ENCODE results near the gene CDC45.
"Not testable (repeated sequence)": the region's sequence is repeated elsewhere in the genome, so short reads cannot be mapped to it uniquely, and the experiment has no call there.

CDC45 gene

DNA sequence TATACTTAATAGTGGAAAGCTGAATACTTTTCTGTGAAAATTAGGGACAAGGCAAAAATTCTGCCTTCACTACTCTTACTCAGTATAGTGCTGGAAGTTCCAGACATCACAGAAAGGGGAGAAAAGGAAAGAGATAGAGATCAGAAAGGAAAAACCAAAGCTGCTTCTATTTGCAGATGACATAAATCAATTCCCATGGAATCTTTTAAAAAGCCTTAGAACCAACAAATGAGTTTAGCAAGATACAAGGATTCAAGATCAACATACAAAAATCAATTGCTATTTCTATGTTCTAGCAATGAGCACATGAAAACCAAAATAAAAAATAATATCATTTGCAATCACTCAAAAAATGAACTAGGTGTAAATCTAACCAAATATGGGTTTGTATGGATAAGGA, 60.7 kb downstream of the CDC45 start:
- ATAC-seq (ENCODE audit: low read depth) (no peak), DNase-seq (ENCODE audit: low spot score in 2 of 2) (no peak)
- Mint-ChIP-seq H3K4me3 (no peak overlapping the region), H3K9me3 (no peaks in the 10 kb centered on the region), H3K4me1 (no peaks in the 10 kb centered on the region), H3K27me3 (peaks cover 13% of the 10 kb centered on the region), H3K36me3 (no peaks in the 10 kb centered on the region), H3K27ac (no peak overlapping the region)

DNA sequence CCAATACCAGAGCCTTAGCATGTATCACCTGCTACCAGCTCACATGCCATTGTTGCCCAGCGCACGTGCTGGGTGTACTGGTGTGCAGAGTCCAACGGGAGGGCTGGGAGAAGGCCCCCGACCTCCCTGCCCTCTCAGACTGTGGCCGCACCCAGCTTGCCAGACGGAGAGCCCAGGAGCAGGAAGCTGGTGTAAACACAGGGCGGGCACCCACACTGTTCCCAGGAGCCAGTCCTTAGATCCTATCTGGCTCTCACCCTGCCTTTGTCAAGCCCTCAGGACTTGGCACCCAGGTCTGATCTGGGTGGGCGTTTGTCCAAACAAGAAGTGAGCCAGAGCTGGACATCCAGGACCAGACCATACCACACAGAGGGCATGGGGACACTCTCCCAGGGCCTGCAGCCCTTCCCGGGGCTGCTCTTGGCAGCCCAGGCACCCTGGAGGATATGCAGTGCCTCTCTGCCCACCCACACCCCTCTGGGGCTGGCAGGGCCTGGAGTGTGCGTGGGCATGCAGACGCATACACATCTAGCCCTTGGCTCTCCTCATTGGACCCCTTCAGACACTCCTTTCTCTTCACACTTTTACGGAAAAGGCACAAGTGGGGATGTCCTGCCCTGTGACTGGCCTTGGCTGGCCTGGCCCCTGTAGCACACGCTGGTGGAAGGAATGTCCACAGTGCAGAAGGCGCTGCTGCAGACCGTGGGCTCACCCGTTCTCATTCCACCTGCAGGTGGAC, 64.4 kb downstream of the CDC45 start:
- no peak for DNase-seq (ENCODE audit: low spot score in 2 of 2)
- H3K27ac Mint-ChIP-seq = no peak overlapping the region
- no peaks in the 10 kb centered on the region for H3K4me1 Mint-ChIP-seq
- no peaks in the 10 kb centered on the region for H3K9me3 Mint-ChIP-seq
- no peaks in the 10 kb centered on the region for H3K36me3 Mint-ChIP-seq
- ATAC-seq (ENCODE audit: low read depth) = no peak
- peaks cover 12% of the 10 kb centered on the region for H3K27me3 Mint-ChIP-seq
- no peak overlapping the region for H3K4me3 Mint-ChIP-seq

DNA sequence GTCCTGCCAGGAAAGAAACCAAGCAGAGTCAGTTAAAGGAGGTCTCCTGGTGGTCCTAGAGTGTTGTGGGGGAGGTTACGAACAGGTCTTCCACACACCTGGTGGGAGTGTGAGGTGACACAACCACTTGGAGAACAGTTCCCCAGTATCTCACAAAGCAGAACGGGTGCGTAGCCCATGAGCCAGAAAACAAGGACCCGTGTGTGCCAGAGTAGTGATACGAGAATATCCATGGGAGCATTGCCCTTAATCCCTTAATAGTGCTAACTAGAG, 66.2 kb downstream of the CDC45 start:
- Mint-ChIP-seq H3K9me3 (no peaks in the 10 kb centered on the region), H3K27me3 (peaks cover 12% of the 10 kb centered on the region), H3K36me3 (no peaks in the 10 kb centered on the region), H3K4me1 (no peaks in the 10 kb centered on the region), H3K27ac (no peak overlapping the region), H3K4me3 (no peak overlapping the region)
- no peak for DNase-seq (ENCODE audit: low spot score in 2 of 2)
- no peak for ATAC-seq (ENCODE audit: low read depth)

DNA sequence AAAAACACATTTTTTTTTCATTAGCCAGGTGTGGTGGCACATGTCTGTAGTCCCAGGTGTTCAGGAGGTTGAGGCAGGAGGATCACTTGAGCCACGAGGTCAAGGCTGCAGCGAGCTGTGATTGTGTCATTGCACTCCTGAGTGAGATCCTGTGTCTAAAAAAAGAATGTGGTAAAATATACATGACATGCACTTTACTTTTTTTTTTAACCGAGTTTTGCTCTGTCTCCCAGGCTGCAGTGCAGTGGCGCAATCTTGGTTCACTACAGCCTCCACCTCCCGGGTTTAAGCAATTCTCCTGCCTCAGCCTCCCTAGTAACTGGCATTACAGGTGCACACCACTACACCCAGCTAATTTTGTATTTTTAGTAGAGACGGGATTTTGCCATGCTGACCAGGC, 67.0 kb downstream of the CDC45 start:
- no peak for DNase-seq (ENCODE audit: low spot score in 2 of 2)
- Mint-ChIP-seq H3K4me3 (no peak overlapping the region), H3K9me3 (no peaks in the 10 kb centered on the region), H3K27ac (no peak overlapping the region), H3K4me1 (no peaks in the 10 kb centered on the region), H3K36me3 (no peaks in the 10 kb centered on the region), H3K27me3 (peaks cover 8% of the 10 kb centered on the region)
- no peak for ATAC-seq (ENCODE audit: low read depth)

DNA sequence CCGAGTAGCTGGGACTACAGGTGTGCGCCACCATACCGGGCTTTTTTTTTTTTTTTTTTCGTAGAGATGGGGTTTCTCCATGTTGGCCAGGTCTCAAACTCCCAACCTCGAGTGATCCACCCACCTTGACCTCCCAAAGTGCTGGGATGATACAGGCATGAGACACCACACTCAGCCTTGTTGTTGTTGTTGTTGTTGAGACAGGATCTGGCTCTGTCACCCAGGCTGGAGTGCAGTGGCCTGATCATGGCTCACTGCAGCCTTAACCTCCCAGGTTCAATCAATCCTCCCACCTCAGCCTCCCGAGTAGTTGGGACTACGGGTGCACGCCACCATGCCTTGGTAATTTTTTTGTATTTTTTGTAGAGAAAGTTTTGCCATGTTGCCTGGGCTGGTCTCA, 67.9 kb downstream of the CDC45 start:
- Mint-ChIP-seq H3K4me3 (no peak overlapping the region), H3K36me3 (no peaks in the 10 kb centered on the region), H3K27me3 (peaks cover 8% of the 10 kb centered on the region), H3K4me1 (no peaks in the 10 kb centered on the region), H3K27ac (no peak overlapping the region), H3K9me3 (no peaks in the 10 kb centered on the region)
- no peak for DNase-seq (ENCODE audit: low spot score in 2 of 2)
- ATAC-seq (ENCODE audit: low read depth) = no peak

DNA sequence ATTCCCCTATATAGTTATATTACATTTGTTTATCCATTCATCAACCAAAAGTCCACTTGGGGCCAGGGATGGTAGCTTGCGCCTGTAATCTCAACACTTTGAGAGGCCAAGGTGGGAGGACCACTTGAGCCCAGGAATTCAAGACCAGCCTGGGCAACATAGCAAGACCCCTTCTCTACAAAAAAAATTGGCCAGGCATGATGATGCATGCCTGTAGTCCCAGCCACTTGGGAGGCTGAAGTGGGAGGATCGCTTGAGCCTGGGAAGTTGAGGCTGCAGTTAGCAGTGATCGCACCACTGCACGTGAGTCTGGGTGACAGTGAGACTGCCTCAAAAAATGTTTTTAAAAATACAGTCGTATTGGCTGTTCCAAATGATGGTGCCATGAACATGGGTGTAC, 68.7 kb downstream of the CDC45 start:
- not testable (repeated sequence) for H3K9me3 Mint-ChIP-seq; H3K4me1 Mint-ChIP-seq; H3K4me3 Mint-ChIP-seq; DNase-seq (ENCODE audit: low spot score in 2 of 2); H3K27ac Mint-ChIP-seq; H3K36me3 Mint-ChIP-seq; H3K27me3 Mint-ChIP-seq; ATAC-seq (ENCODE audit: low read depth)

DNA sequence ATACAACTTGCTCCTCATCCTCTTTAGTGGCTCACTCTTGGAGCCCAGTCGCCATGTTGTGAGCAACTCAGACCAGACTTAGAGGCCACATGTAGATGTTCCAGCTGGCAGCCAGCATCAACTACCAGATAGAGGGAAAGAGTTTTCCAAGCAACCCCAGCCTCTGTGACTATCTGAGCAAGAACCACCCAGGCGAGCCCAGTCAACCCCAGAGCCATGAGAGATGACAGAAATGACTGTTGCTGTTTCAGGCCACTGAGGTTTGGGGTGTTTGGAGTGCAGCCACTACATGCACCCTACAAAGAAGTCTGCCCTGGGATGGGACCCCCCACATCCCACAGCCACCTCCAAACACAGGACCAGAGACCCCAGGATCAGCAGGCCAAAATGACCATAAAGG, 69.2 kb downstream of the CDC45 start:
- no peaks in the 10 kb centered on the region for H3K4me1 Mint-ChIP-seq
- H3K9me3 Mint-ChIP-seq = no peaks in the 10 kb centered on the region
- H3K4me3 Mint-ChIP-seq = no peak overlapping the region
- DNase-seq (ENCODE audit: low spot score in 2 of 2) = no peak
- H3K27ac Mint-ChIP-seq = no peak overlapping the region
- no peak for ATAC-seq (ENCODE audit: low read depth)
- H3K27me3 Mint-ChIP-seq = peaks cover 5% of the 10 kb centered on the region
- H3K36me3 Mint-ChIP-seq = no peaks in the 10 kb centered on the region

DNA sequence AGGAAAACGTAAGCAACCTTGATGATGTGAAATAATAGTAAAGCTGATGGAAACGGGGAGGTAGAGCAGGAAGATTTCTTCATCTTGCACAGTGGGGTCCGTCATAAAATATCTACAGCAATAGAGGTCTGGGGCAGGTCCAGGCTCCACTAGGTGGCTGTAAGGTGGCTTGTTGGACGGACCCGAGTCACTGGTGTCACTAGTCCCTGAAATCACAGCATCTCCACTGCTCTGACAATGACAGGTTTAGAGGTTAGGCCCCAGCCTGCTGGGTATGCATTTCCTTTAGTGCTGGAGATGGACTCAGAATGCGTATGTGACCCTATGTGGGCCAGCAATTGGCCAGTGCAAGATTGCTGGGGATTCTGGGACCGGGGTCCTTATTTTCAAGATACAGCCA, 69.7 kb downstream of the CDC45 start:
- DNase-seq (ENCODE audit: low spot score in 2 of 2) (no peak), ATAC-seq (ENCODE audit: low read depth) (no peak)
- Mint-ChIP-seq H3K9me3 (no peaks in the 10 kb centered on the region), H3K4me1 (no peaks in the 10 kb centered on the region), H3K27ac (no peak overlapping the region), H3K36me3 (no peaks in the 10 kb centered on the region), H3K4me3 (no peak overlapping the region), H3K27me3 (peaks cover 6% of the 10 kb centered on the region)

DNA sequence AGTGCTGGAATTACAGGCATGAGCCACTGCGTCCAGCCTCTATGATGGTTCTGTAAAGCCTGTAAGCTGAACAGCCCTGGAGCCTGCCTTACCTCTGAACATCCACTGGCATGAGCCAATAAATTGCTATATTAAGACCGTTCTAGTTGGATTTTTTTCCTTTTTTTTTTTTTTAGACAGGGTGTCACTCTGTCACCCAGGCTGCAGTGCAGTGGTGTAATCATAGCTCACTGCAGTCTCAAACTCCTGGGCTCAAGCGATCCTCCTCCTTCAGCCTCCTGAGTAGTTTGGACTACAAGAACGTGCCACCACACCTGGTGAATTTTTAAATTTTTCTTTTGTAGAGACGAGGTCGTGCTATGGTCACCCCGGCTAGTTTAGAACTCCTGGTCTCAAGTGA, 70.7 kb downstream of the CDC45 start:
- ATAC-seq (ENCODE audit: low read depth) = no peak
- Mint-ChIP-seq H3K9me3 (no peaks in the 10 kb centered on the region), H3K27me3 (peaks cover 6% of the 10 kb centered on the region), H3K27ac (no peak overlapping the region), H3K4me1 (no peaks in the 10 kb centered on the region), H3K4me3 (no peak overlapping the region), H3K36me3 (no peaks in the 10 kb centered on the region)
- no peak for DNase-seq (ENCODE audit: low spot score in 2 of 2)

DNA sequence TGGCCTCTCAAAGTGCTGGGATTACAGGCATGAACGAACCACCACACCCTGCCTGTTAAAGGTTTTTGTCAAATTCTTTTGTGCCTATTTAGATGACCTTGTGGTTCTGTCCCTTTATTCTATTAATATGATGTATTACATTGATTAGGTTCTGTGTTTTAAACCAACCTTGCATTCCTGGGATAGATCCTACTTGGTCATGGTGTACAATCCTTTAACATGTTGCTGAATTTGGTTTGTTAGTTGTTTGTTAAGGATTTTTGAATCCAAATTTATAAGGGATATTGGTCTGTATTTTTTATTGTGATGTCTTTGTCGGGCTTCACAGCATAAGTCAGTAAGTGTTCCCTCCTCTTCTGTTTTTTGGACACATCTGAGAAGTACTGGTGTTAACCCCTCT, 73.5 kb downstream of the CDC45 start:
- no peak for ATAC-seq (ENCODE audit: low read depth)
- no peak for DNase-seq (ENCODE audit: low spot score in 2 of 2)
- H3K9me3 Mint-ChIP-seq = no peaks in the 10 kb centered on the region
- no peaks in the 10 kb centered on the region for H3K36me3 Mint-ChIP-seq
- no peaks in the 10 kb centered on the region for H3K4me1 Mint-ChIP-seq
- H3K4me3 Mint-ChIP-seq = no peak overlapping the region
- H3K27ac Mint-ChIP-seq = no peak overlapping the region
- peaks cover 11% of the 10 kb centered on the region for H3K27me3 Mint-ChIP-seq

DNA sequence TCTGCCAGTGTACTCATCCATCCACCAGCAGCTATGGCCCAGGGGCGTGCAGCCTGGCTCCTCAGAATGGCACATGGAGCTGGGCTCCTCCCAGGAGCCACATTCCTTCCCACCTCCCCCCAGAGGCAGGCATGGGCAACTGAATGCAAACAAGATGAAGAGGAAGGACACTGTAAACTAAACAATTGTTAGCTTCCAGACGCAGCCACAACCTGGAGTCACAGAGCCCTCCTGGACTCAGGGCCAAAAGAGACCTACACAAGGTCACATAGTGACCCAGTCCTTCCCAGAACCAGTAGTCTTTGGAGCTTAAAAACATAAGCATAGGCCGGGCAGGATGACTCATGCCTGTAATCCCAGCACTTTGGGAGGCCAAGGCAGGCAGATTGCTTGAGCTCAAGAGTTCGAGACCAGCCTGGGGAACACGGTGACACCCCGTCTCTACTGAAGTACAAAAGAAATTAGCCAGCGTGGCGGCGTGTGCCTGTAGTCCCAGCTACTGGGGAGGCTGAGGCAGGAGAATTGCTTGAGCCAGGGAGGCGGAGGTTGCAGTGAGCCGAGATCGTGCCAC, 75.2 kb downstream of the CDC45 start:
- Mint-ChIP-seq H3K27me3 (peaks cover 12% of the 10 kb centered on the region), H3K4me1 (no peaks in the 10 kb centered on the region), H3K36me3 (no peaks in the 10 kb centered on the region), H3K9me3 (no peaks in the 10 kb centered on the region), H3K27ac (no peak overlapping the region), H3K4me3 (no peak overlapping the region)
- DNase-seq (ENCODE audit: low spot score in 2 of 2) = no peak
- ATAC-seq (ENCODE audit: low read depth) = no peak

DNA sequence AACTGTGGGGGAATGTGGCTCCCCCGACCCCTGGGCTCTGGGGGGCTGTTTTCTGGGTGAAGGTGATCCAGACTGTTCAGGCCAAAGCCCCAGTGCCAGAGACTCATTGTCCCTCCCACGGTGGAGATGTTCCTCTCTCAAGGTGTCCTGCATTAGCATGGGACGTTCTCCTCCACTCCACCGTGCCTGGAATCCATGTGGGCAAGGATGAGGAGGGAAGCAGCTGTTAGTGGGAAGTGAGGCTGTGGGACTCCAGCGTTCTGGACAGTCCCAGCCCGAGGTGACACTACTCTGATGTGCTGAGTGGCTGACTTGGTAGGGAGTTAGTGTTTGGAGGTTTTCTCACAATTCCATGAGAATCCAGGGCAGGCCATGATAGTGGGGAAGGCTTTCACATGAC, 75.9 kb downstream of the CDC45 start:
- no peaks in the 10 kb centered on the region for H3K9me3 Mint-ChIP-seq
- ATAC-seq (ENCODE audit: low read depth) = no peak
- no peaks in the 10 kb centered on the region for H3K36me3 Mint-ChIP-seq
- no peaks in the 10 kb centered on the region for H3K4me1 Mint-ChIP-seq
- H3K4me3 Mint-ChIP-seq = no peak overlapping the region
- H3K27me3 Mint-ChIP-seq = peaks cover 12% of the 10 kb centered on the region
- no peak overlapping the region for H3K27ac Mint-ChIP-seq
- DNase-seq (ENCODE audit: low spot score in 2 of 2) = no peak

DNA sequence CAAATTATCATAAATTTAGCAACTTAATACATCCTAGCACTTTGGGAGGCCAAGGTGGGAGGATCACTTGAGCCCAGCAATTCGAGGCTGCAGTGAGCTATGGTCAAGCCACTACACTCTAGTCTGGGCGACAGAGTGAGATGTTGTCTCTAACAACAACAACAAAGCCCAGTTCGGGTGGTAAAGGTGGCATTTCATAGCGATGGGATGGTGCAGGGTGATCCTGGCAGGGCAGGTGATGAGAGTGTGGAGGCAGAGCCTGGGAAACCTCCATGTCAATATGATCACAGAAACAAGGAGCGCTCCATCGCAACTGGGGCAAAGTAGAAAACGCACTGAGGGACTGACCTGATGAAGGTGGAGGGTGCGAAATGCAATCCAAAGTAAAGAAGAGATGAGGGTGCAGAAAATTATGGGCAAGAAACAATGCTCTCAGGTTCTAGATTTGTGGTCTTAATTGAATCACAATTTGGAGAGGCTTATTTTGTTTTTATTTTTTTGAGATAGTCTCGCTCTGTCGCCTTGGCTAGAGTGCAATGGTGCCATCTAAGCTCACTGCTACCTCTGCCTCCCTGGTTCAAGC, 77.3 kb downstream of the CDC45 start:
- peaks cover 13% of the 10 kb centered on the region for H3K27me3 Mint-ChIP-seq

DNA sequence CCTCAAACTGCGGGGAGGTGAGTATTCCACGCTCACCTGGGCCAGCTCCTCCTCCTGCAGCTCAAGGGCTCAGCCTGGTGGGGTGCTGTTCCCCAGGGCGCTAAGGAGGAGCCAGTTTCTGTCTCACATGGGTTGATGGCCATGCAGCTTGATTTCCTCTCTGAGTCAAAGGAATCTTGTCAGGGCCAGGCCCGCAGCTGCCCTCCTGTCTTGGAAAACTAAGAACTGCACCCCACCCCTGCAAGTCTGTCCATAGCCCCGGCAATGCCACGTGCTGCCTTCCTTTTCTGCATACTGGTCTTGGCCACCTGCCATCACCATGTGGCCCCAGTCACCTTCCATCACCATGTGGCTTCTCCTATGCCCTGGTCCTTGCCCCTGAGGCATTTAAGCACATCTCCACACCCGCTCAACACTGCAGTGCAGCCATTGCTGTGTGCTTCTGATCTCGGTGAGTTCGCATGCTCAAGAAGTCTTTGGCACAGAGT, 79.6 kb downstream of the CDC45 start:
- Mint-ChIP-seq H3K36me3 (no peaks in the 10 kb centered on the region), H3K27me3 (peaks cover 15% of the 10 kb centered on the region), H3K4me1 (no peaks in the 10 kb centered on the region), H3K9me3 (peaks cover 1% of the 10 kb centered on the region), H3K4me3 (no peak overlapping the region), H3K27ac (no peak overlapping the region)
- no peak for DNase-seq (ENCODE audit: low spot score in 2 of 2)
- ATAC-seq (ENCODE audit: low read depth) = no peak

More for the DNA sequence above, 77.3 kb downstream of the CDC45 start:
- no peak overlapping the region for H3K4me3 Mint-ChIP-seq
- ATAC-seq (ENCODE audit: low read depth) (no peak), DNase-seq (ENCODE audit: low spot score in 2 of 2) (no peak)
- H3K4me1 Mint-ChIP-seq = no peaks in the 10 kb centered on the region
- no peak overlapping the region for H3K27ac Mint-ChIP-seq
- no peaks in the 10 kb centered on the region for H3K36me3 Mint-ChIP-seq
- H3K9me3 Mint-ChIP-seq = no peaks in the 10 kb centered on the region

DNA sequence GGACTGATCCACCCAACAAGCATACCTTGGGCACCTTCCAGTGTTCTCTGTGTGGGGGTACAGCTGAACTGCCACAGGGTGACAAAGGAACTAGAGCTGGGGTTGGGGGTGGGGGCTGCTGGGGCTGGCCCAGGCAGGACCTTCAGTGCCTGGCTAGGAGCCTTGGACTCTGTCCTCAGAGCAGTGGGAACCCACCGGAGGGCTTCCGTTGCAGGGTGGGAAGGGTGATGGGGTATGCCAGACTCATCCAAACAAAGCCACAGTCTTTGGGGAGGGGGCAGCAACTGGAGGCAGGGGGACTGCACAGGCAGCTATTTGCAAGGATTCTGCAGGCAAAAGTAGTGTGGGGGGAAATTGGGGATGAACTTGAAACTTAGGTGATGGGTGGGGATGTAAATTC, 80.2 kb downstream of the CDC45 start:
- ATAC-seq (ENCODE audit: low read depth) = no peak
- Mint-ChIP-seq H3K9me3 (peaks cover 3% of the 10 kb centered on the region), H3K27ac (no peak overlapping the region), H3K36me3 (no peaks in the 10 kb centered on the region), H3K4me1 (no peaks in the 10 kb centered on the region), H3K27me3 (peaks cover 15% of the 10 kb centered on the region), H3K4me3 (no peak overlapping the region)
- no peak for DNase-seq (ENCODE audit: low spot score in 2 of 2)
